NCI-H2029 (cell line): ENCODE data around the gene MKNK2.
"Not testable (repeated sequence)": the region's sequence is repeated elsewhere in the genome, so short reads cannot be mapped to it uniquely, and the experiment has no call there.

Experiments
- DNase-seq: peaks from one replicate; lab custom pipeline; 2025; lab: John Stamatoyannopoulos, UW

The MKNK2 gene

GRCh38 chr19:2043961-2044708 is 6.9 kb downstream of the MKNK2 start:
- DNase-seq = no peak

- DNase-seq = no peak
Measured at GRCh38 chr19:2043251-2043641, 7.8 kb downstream of the MKNK2 start.

DNA sequence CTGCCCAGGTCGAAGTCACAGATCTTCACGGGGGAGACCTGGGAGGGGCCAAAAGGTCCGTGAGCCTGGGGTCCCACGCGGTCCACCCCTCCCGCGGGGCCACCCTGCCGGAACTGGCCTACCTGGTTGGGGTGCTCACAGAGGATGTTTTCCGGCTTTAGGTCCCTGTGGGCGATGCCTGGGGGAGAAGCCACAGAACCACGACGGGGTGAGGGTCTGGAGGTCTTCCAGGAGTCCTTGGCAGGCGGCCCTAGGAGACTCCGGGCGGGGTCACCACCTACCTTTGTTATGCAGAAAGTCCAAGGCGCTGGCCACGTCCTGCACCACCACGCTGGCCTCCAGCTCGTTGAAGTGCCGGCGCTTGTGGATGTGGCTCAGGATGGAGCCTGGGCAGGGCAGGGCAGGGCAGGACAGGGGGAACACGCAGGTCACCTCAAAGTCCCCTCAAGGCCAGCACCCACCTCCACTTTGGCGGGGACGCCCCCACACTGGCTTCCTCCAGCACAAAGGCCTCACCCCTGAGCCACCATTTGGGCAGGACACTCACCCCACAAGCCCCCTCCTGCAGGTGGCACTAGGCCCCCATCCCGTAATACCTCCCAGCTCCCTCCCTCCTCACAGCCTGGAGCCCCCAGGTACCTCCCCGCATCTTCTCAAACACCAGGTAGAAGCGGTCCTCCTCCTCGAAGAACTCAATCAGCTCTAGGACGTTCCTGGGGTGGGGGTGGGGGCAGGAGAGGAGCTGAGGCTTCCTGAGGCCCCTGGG is 8.4 kb downstream of the MKNK2 start:
- no peak for DNase-seq

DNA sequence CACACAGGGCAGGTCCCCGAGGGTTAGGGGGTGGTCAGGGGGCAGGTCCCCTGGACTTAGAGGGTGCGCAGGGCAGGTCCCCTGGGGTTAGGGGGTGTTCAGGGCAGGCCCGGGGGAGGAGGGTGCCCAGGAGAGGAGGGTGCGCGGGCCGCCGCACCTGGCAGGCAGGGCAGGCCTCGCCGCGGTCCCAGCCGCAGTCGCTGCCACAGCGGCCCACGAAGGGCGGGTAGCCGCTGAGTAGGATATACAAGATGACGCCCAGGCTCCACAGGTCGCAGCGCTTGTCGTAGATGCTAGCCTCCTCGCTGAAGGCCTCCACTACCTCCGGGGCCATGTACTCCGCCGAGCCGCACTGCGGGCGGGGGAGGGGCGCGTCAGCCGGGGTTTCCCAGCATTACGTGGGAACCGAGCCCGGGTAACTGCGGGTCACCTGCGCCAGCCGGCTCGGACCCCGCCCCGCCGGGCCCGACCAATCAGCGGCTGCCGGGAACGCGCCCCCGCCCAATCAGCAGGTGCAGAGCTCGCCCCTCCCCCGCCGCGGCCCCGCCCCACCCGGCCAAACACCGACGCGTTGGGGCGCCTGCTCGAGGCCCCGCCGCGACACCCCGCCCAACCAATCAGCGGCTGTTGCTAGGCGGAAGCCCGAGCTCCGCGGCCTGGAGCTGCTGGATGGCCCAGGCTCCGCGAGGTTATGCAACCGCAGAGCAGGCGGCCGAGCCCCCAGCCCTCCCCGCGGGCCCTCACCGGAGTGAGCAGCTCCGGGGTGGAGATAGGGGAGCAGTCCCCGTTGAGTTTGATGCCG is 9.2 kb downstream of the MKNK2 start:
- DNase-seq = peak; percentile 97

DNA sequence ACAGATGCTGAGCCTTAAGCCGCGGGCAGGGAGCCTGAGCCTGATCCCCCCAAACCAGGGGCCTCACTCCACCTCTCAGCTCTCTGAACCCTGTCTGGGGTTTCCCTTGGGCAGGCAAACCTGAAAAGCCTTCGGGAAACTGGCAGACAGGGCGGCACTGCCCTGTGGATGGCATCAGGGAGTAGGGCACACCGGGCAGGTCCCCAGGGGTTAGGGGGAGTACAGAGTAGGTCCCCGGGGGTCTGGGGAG is 9.7 kb downstream of the MKNK2 start:
- no peak for DNase-seq

DNA sequence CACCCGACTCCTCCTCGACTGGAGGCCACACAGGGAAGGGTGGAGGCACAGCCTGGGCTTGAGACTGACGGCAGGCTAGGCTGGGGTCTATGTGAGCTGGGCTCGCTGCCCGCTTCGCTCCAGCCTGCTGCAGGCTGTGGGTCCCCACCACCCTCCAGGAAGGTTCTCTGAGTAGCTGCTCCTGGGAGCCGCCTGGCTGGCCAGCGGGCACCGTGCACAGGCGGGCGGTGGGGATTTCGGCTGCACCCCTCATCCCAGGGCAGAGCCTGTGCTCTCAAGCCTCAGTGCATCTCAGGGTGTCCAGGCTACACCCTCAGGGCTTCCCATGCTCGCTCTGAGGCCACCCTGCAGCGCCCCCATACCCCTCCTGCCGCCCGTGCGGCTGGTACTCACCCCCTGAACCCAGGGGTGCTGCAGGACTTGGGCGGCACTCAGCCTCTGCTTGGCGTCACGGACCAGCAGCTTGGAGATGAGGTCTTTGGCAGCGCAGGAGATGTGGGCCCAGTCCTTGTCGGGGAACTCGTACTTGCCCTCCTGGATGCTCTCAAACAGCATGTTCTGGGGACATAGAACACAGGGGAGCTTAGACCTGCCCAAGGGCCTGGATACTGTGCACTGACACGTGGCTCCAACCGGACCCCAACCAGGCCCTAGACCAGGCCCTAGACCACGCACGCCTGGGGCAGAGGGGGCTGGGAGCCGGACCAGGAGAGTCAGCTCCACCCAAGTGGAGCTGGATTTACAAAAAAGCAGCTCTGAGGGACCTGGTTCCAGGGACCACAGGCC is 10.2 kb downstream of the MKNK2 start:
- DNase-seq = no peak

DNA sequence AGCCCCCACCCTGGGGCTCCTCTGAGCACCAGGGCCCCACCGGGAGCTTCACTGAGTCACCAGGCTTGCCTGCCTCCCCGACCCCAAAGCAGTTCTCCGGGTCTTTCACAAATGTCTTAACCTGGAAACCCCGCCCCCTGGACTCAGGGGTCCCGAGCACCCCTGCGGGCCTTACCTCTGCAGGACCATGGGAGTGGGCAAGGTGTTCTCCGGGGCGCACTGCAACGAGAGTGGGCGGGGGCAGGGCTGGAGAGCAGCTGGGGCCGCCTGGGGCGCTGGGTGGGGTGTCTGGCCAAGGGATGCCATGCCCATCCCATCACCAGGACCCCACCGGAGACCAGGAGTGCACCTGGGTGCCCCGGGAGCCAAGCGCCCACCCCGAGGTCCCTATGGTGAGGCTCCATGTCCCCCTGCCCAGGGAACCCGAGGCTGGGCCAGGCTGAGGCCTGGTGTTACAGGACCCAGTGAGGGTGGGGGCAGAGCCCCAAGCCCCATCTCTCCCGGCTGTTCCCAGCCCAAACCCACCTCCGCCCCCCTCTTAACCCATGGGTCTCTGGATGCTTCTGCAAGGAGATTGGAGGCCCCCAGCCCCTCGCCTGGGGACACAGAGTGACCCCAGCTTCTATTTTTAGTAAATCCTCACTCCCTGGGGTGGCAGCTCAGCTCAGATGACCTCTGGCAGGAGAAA is 10.9 kb downstream of the MKNK2 start:
- DNase-seq = no peak

DNA sequence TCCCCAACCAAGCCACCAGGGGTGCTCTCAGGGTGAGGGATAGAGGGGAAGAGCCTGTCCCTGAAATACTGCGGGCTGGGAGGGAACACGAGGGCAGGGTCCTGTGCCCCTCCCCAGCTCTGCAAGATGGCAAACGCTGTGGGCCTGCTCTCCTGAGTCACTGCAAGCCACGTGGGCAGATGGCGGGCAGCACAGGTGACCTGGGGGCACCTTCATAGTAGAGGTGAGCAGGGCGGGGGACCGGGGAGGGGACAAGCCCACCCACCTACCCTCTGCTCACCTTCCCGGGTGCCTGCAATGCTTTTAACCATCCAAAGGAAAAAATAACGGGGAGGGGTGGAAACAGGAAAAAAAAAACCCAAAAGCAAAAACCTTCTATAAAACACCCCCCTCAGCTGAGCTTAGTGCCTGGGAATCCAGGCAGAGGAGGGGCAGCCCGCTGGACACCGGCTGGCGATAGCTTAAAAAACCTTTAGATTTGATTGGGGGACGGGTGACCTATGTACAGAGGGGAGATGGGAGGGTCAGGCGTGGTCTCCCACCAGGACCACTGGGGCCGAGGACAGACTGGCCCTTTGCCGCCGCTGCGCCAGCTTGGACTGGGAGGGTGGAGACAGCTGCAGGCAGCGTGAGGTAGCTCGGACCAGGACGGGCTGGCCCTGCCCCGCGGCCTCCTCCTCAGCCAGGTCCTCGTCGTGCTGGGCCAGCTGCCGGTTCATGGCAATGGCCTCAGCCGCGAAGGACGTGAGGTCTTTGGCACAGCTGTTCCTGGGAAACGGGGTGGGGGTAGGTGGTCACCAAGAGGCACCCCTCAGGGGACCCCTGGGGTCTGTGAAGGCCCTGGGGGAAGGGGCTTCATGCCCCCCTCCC is 11.7 kb downstream of the MKNK2 start:
- DNase-seq = no peak

- DNase-seq = no peak
Measured at GRCh38 chr19:2038284-2039088, 12.6 kb downstream of the MKNK2 start.

DNA sequence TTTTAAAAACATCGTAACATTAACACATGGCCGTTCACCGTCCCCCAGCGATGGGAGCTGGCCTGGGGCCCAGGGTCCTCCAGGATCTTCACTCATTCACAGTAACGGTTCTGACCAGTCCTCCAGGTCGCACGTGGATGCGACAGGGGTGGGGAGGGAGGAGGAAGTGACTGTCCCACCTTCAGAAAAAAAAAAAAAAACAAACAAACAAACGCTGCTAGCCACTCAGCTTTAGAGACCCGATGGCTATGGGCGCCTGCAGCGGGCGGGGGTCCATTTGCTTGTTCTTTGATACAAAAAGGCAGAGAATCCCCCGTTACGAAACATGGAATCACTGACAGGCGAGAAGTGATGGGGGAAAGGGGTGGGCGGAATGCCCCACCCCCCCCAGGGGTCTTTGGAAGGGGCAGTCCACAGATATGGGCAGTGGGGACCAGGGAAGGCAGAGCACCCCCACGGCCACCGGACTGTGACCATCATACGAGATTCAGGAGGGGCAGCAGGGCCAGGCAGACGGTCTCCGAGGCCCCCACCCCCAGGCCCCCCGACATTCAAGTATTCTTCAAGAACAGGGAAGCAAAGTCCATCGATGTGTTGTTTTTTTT is 13.3 kb downstream of the MKNK2 start:
- DNase-seq = no peak

DNA sequence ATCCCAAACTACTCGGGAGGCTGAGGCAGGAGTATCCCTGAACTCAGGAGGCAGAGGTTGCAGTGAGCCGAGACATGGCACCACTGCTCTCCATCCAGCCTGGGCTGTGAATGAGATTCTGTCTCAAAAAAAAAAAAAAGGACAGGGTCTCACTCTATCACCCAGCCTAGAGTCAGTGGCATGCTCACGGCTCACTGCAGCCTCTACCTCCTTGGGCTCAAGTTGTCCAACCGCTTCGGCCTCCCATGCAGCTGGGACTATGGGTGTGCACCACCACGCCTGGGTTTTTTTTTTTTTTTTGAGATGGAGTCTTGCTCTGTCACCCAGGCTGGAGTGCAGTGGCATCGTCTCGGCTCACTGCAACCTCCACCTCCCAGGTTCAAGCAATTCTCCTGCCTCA is 14.6 kb downstream of the MKNK2 start:
- DNase-seq = no peak

DNA sequence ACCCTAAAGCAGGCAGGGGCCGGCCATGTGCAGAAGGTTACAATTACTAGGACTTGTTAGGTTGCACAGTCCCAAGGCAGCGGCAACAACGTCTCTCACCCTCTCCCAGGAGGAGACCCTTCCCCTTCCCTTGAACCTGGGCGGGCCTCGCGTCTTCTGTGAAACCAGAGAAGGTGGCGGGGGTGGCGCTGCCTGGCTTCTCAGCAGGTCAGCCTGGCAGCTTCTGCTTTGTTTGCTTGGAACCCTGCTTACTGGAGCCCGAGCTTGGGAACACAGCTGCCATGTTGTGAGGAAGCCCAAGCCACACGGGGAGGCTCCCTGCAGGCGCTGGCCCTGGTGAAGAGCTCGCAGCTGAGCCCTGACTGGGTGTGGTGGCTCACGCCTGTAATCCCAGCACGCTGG is 15.5 kb downstream of the MKNK2 start:
- no peak for DNase-seq

- DNase-seq = peak; percentile 58
Measured at GRCh38 chr19:2034729-2035589, 16.1 kb downstream of the MKNK2 start.

- not testable (repeated sequence) for DNase-seq
Measured at GRCh38 chr19:2034253-2034652, 16.8 kb downstream of the MKNK2 start.

DNA sequence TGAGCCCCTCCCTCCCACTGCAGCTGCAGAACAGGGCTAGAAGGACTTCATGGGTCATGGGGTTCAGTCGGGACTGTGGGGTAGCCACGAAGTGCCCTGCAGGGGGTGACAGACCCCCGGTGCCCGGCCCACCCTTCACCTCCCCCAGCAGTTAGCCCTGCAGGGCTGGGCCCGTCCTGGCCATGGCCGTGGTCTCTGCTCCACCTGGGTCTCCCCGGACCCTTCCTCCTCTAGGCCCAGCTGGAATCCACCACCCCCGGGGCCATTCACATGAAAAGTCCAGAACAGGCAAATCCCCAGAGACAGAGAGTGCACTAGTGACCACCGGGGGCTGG is 17.3 kb downstream of the MKNK2 start:
- no peak for DNase-seq

DNA sequence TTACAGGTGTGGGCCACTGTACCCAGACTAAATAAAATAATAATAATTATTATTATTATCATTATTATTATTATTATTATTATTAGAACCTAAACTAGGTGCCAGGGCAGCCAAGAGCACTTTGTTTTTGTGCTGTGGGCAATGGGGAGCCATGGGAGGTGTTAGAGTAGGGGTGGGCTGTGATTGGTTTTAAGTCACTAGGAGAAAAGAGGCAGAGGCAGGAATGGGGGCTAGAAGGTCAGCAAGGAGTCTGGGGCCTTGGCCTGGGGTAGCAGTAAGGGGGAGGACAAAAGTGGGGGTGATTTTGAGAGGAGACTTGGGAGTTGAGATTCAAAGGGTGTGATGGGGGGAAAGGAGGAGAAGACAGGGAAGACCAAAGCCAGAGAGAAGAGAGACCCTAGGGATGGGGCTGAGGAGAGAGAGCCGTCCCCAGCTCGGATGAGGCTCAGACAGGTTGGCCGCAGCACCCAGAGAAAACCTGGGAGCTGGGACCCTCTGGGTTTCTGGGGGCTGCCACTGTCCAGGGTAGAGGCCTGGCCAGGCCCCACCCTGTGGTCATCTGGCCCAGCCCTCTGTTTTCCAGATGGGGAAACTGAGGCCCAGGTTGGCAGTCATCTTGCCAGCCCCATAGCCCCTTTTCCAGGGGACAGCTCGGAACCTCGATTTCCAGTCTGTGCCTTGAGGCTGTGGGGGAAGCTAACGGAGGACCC is 17.8 kb downstream of the MKNK2 start:
- no peak for DNase-seq

GRCh38 chr19:2032296-2032941 is 18.6 kb downstream of the MKNK2 start:
- DNase-seq = peak; percentile 96
